HCEC 1CT (cell line): Measurements from ENCODE around the gene USB1.

ENCODE experiments used
- DNase-seq: peaks from one replicate; pipeline ENCODE4 v3.0.0-alpha.2; 2017

USB1 gene

DNA sequence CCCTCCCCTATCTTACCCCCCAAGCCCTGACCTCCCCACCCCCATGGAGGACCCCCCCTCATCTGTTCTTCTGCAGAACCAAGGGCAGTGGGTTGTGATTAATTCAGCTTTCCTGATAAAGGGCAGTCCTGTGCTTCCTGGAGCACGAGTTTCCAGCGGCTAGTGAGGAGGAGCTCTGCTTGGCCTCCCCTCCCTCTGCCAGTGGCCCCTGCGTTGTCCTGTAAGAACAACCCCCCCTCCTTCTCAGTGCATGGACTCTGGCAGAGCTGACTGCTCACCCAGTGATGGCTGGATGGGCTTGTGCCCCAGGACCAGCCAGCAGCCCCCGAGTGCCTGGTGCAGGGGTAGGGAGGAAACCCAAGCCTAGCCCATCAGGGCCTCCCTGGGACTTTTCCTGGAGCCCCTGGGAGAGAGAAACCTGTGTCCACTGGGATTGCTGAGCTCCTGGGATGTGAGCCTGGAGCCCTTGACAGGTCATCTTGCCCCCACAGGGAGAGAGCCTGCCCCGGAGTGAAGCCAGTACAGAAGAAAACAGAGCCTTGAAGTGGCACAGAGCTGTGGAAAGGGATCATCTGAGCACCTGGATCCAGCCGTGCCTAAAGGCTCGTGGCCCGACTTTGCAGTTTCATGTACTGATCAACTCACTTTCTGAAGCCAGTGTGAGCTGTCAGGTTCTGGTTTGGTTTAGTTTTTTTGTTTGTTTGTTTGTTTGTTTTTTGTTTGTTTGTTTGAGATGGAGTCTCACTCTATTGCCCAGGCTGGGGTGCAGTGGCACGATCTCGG, 50.8 kb downstream of the USB1 start:
- DNase-seq = no peak

DNA sequence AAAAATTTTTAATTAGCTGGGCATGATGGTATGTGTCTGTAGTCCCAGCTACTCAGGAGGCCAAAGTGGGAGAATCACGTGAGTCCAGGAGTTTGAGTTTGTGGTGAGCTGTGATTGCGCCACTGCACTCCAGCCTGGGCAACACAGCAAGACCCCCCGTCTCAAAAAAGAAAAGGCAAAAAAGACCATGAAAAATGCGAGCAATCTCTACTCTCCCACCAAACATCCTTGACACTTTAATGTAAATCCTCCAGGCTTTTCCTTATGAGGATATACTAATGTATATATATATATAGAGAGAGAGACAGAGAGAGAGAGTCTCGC, 52.4 kb downstream of the USB1 start:
- no peak for DNase-seq

DNA sequence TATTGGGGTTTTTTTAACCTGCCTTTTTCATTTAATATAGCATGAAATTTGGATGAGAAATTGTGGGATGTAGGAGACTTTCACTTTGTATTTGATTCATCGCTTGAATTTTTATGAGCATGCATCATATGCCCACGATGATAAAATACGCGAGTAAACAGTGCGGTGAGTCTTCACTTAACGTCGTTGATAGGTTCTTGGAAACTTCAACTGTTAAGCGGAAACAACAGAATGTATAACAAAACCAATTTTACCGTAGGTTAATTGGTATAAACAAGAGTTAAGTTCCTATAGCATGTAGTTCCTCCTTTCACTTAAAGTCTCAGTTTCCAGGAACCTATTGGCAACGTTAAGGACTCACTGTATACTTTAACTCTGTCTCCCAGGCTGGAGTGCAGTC, 53.1 kb downstream of the USB1 start:
- no peak for DNase-seq

DNA sequence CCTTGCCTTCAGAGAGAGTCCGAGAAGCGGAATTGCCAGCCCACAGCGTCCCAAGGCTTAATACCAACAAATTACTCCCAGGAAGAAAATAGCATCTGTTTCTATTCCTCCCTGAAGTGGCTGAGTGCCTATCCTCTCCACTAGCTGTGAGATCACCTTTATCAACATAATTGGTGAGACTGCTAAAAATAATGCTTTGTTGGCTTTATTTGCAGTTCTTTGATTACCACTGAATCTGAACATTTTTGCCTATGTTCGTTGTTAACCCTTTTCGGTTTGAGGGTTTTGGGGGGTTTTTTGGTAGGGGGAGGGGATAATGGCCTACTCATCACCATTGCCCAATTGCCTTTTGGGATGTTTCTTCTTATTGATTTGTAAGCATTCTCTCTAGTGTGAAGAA, 55.4 kb downstream of the USB1 start:
- no peak for DNase-seq

DNA sequence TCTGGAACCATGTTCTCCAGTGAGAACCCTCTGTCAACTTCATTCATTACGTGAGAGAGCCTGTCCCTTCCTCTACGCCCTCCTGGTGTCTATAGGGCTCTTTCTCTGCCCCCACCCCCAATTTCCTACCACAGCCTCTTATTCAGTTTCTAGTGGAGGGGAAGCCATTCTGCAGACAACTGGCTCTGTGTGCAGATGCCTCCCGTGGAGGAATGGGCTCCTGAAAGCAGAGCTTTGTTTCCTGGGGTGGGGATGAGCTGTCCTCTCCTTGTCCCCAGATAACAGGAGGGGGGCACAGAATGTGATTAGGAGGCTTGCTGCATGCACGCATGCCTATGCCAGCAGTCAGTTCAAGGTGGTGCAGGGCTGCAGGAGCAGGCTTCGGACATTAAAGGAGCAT, 55.9 kb downstream of the USB1 start:
- no peak for DNase-seq

DNA sequence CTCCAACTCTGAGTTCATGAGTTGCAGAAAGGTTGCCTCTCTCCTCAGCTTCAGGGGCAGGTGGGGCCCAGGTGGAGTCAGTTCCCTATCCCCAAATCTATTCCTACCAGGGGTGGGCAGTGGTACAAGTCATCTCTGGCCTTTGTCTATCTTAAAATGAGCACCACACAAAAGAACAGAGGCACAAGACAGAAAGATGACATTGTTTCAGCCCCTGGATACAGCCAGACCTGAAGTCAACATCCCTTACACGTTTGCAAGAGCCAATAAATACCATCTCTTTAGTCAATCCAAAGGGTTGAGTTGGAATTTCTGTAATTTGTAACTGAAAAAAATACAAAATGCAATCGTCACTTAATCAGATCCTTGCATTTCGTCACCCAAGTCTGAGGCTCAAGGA, 56.6 kb downstream of the USB1 start:
- DNase-seq = no peak

DNA sequence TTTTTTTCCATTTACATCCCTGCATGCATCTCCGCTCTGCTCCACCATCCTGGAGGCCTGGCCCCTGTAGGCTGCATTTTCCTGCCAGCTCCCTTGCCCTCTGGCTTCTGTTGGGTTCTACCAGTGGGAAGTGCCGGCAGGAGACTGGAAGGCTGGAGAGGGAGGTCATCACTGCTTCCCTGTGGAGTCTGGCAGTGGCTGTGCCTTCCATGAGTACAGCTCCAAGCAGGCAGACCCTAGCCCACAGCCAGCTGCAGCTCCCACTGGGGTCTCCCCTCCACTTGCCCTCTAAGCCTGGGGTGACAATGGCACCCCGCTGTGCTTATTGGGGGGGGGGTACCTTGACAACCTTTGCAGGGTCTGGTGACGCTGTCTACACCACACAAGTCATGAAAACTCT, 61.6 kb downstream of the USB1 start:
- DNase-seq = no peak

DNA sequence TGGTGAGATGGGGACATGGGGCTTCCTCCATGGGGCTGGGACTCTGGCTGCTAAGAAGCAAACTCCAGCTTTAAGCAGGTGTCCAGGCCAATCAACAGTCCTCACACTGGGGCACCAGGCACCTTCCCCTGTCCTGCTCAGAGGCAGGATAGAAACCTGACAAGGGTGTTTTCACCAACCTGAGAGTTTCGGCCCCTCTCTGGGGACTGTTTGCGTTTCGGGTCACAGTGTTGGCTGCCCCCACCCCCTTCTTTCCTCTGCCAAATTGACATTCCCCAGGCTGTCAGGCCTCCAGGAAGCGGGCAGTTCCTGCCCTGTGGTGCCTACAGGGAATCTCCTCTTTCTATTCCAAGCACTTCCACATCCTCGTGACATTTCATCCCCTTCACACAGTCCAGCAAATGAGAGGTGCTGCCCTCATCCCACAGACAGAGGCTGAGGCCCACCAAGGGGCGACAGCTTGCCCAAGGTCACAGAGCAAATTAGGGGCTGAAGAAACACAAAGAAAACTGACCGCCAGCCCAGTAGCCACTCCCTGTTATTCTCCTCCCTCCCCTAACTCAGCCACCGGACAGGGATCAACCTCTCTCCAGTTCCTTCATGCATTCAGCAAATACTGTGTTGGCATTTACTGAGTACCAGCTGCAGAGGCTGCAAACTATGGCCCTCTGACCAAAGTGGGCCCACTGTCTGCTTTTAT, 62.3 kb downstream of the USB1 start:
- DNase-seq = no peak

DNA sequence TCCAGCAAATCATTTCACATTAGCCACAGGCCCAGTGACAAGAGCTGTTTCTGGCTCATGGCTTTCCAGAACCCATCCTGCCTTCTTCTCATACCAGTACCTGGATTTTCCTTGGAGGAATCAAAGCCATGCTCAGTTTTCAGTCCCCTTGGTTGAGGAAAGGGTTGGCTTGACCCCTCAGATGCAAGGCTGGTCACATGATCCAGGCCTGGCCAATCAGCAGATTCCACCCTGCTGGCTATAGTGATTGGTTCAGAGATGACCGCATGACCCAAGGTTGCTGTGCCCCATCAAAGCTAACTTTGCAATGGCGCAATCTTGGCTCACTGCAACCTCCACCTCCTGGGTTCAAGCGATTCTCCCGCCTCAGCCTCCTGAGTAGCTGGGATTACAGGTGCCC, 69.4 kb downstream of the USB1 start:
- no peak for DNase-seq
